Bronchial epithelial cell (primary cell): ENCODE data around the gene C2orf92. TPM values are rescaled to one million over a fixed set of nuclear protein-coding genes. Genes with fewer than 3 reads are reported as not detected.

Experiments
- DNase-seq: peaks from one replicate; pipeline ENCODE4 v3.0.0-alpha.2; 2010; ENCODE audit warnings: low read depth
- FAIRE-seq: peaks from 2 replicates; lab custom pipeline; 2011; peaks lifted over from hg19 to GRCh38; lab: Jason Lieb, UNC
- H3K27me3 ChIP-seq: 2 replicates; pipeline ENCODE4 v1.5.1; 2011; ENCODE audit warnings: low read length; ENCODE audit not compliant: control insufficient read depth, insufficient read depth
- H3K36me3 ChIP-seq: 2 replicates; pipeline ENCODE4 v1.5.1; 2011; ENCODE audit warnings: low read length; ENCODE audit not compliant: control insufficient read depth, insufficient read depth
- H3K4me3 ChIP-seq: 2 replicates; pipeline ENCODE4 v1.5.1; 2011; ENCODE audit warnings: mild to moderate bottlenecking, low read depth, low read length, control low read depth
- CTCF ChIP-seq: IDR thresholded peaks from 2 replicates; pipeline ENCODE4 v1.5.1; 2011; ENCODE audit warnings: mild to moderate bottlenecking, moderate library complexity, low read length, control low read depth, inconsistent platforms; ENCODE audit not compliant: insufficient read depth, severe bottlenecking
- total RNA-seq: library from RNA; depleted of rRNA; stranded (reverse); fragments of >200 nt; gene quantifications from 2 replicates; pipeline ENCODE4 v1.2.1, GENCODE V29; 2014

Gene C2orf92
- total RNA-seq, 1 donor from 2014 or later: 0.26 TPM

- H3K27me3 ChIP-seq: no peaks in the 10 kb centered on the region
- H3K36me3 ChIP-seq: no peaks in the 10 kb centered on the region
- FAIRE-seq (no peak), DNase-seq (no peak)
- no peak for TF ChIP-seq CTCF
- no peak overlapping the region for H3K4me3 ChIP-seq
These were observed 55.6 kb downstream of the C2orf92 start for GRCh38 chr2:97724946-97725688.

DNA sequence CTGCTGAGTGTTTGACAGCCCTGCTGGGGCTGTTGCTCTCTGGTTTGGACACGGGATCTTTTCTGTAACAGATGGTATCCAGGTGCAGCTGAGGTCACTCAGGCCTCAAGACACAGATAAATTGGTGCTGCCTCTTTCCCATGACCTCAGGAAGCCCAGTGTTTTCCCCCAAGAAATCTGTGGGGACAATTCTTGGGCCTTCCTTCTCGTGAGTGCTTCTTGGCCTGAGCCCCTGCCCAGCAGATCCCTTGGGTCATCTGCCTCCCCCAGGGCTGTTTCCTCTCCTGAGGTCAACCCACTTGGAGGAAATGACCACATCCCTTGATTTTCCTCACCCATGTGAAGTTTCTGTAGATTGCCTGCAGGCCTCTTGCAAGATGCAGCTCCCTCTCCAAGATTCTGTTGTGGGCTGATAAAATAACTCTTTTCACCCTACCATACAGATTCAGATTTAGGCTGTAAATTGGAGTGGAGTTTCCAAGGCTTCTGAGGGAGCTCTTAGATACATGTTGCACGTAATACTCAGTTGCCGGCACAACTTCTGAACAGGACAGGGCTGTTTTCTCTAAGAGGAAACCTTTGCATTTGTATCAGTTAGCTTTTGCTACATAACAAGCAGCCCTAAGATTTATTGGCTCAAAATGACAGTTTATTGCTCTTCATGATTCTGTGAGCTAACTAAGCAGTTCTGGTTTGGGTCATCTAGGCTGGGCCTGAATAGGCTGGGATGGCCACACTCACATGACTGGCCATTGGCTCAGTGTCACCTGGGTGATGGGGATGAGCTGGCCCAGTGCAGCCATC lies 57.0 kb downstream of the C2orf92 start:
- H3K36me3 ChIP-seq: no peaks in the 10 kb centered on the region
- no peaks in the 10 kb centered on the region for H3K27me3 ChIP-seq
- H3K4me3 ChIP-seq: no peak overlapping the region
- DNase-seq: no peak
- no peak for FAIRE-seq
- no peak for TF ChIP-seq CTCF

DNA sequence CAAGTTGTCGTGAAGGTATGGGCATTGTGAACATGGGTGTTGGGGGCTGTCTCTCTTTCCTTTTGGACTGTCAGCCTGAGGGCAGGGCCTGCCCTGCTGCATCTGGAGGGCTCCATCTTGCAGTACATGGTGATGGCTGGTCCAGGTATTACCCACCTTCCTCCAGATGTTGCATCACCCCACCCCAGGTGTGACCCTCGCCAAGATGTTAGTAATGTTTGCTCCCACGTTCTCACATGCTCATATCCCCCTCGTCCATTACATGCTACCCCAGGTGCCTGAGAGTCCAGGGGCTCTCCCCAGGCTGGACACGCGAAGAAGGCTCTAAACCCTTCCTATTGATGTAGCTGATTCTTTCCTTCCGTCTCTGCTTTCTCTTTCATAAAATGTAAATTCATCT lies 57.8 kb downstream of the C2orf92 start:
- no peaks in the 10 kb centered on the region for H3K27me3 ChIP-seq
- DNase-seq (no peak), FAIRE-seq (no peak)
- no peaks in the 10 kb centered on the region for H3K36me3 ChIP-seq
- no peak for TF ChIP-seq CTCF
- no peak overlapping the region for H3K4me3 ChIP-seq

DNA sequence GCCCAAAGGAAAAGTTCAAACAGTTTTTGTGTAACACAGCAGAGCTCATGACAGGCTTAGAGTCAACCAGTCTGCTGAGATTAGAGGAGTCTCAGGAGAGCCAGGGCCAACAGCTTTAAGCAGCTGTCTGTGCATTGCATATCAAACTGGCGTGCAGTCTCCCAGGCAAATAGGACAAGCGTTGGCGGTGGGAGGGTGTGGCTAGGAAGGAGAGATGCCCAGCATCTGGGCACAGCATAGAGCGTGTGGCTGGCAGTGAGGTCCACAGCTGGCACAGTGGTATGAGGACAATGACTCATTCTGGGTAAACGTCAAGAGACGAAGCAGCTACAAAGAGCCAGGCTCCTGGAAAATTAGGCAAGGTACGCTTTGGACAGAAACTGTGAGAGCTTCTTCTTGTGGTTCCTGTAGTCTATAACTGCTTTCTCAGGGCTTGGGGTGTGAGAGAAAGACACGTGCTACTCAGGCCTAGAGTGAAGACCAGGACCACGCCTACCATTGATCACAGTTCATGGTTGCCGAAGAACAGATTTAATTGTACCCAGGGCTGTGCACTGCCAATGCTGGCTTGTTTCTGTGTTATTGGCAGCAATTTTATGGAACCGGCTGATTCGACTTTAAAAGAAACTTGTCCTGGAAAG lies 58.7 kb downstream of the C2orf92 start:
- no peaks in the 10 kb centered on the region for H3K27me3 ChIP-seq
- no peak for TF ChIP-seq CTCF
- no peak overlapping the region for H3K4me3 ChIP-seq
- H3K36me3 ChIP-seq: no peaks in the 10 kb centered on the region
- peak; percentile 52 for DNase-seq
- peak; percentile 84 for FAIRE-seq

- FAIRE-seq (peak; percentile 60), DNase-seq (peak; percentile 96)
These were observed 60.7 kb downstream of the C2orf92 start for GRCh38 chr2:97730245-97730644.

More at GRCh38 chr2:97730245-97730644, 60.7 kb downstream of the C2orf92 start:
- no peak overlapping the region for H3K4me3 ChIP-seq
- H3K36me3 ChIP-seq: no peaks in the 10 kb centered on the region
- TF ChIP-seq CTCF: no peak
- H3K27me3 ChIP-seq: no peaks in the 10 kb centered on the region
